Measurements from ENCODE around the gene GRB10. TPM values are rescaled to one million over a fixed set of nuclear protein-coding genes. Genes with fewer than 3 reads are reported as not detected.

Gene GRB10
- total RNA-seq, 4 donors from 2014 or later: 28.5 to 58.0 (median 53.0) TPM

DNA sequence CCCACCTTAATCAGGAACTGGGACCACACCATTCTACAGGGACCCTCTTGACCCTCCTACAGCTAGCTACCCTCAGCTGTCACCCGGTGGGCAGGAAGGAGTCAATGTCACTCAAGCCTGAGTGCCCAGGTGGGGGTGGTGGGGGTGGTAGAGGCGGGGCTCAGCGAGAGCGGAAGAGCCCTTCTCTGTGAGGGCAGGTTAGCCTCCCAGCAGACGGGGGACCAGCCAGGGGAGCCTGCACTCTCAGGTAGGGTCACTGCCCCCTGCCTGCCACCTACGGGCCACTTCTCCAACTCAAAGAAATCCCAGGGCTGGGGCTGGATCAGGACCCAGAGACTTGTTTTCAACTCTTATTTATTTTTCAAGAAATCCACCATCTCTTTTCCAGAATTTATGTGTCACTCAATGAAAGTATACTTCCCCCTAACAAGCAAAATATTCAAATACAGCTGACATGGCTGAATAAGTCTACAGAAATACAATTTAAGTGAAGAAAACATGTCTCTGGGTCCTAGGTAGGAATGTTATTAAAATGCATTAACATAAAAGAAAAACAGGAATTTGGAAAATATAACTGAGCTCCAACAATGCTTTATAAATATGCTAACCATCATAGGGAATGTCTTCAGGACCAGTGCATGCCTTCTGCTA, 154.1 kb downstream of the GRB10 start:
- peaks cover 0 to 22% of the 10 kb centered on the region in 2 donors for H3K36me3 ChIP-seq
- H3K9me3 ChIP-seq: no peaks in the 10 kb centered on the region
- 80 to 95% methylated on average over 1 to 4 of the region's 6 CpGs for WGBS, 2 donors (ENCODE audit: low coverage in 1 of 2)
- ATAC-seq: no peak
- no peaks in the 10 kb centered on the region for H3K27me3 ChIP-seq
- no peak overlapping the region for H3K4me3 ChIP-seq
- no peak overlapping the region for H3K27ac ChIP-seq
- peaks cover 0 to 40% (median 0%) of the 10 kb centered on the region in 3 donors for H3K4me1 ChIP-seq
- TF ChIP-seq, protein P1, sequence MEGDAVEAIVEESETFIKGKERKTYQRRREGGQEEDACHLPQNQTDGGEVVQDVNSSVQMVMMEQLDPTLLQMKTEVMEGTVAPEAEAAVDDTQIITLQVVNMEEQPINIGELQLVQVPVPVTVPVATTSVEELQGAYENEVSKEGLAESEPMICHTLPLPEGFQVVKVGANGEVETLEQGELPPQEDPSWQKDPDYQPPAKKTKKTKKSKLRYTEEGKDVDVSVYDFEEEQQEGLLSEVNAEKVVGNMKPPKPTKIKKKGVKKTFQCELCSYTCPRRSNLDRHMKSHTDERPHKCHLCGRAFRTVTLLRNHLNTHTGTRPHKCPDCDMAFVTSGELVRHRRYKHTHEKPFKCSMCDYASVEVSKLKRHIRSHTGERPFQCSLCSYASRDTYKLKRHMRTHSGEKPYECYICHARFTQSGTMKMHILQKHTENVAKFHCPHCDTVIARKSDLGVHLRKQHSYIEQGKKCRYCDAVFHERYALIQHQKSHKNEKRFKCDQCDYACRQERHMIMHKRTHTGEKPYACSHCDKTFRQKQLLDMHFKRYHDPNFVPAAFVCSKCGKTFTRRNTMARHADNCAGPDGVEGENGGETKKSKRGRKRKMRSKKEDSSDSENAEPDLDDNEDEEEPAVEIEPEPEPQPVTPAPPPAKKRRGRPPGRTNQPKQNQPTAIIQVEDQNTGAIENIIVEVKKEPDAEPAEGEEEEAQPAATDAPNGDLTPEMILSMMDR (IDR thresholded peaks at IDR 0.05): no peak
- TF ChIP-seq EP300 (IDR thresholded peaks at IDR 0.05) (no peak), POLR2A (IDR thresholded peaks at IDR 0.05) (no peak), POLR2AphosphoS5 (IDR thresholded peaks at IDR 0.05) (no peak)

DNA sequence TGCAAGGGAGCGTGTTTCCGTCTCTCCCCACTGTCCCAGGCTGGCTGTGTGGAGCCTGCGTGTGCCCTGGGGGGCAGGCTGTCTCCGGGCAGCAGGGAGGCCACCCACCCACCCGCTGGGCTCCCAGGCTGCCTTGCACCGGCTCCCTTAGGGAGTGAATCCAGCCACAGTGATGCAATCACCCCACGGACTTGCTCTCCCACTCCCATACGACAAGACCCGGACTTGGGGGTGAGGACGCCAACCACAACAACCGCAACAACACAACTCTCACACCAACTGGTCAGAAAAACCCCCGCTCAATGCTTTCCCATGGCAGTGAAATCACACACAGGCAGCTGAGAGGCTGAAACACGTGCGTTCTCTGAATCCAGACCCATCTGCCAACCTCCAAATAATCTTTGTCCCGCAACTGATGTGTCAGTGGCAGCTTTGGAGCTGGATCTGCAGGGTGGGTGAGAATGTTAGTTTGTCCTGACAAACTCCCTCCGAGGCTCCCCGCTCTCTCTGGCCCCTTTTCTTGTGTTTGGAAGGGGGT, 154.8 kb downstream of the GRB10 start:
- Histone ChIP-seq H3K27me3 (no peaks in the 10 kb centered on the region), H3K4me3 (no peak overlapping the region), H3K36me3 (peaks cover 0 to 22% of the 10 kb centered on the region in 2 donors), H3K27ac (no peak overlapping the region), H3K4me1 (peaks cover 0 to 40% (median 0%) of the 10 kb centered on the region in 3 donors), H3K9me3 (no peaks in the 10 kb centered on the region)
- no peak for TF ChIP-seq POLR2A (IDR thresholded peaks at IDR 0.05)
- no peak for TF ChIP-seq EP300 (IDR thresholded peaks at IDR 0.05)
- no peak for TF ChIP-seq POLR2AphosphoS5 (IDR thresholded peaks at IDR 0.05)
- TF ChIP-seq, protein P1 (IDR thresholded peaks at IDR 0.05): no peak
- 93 to 94% methylated on average over 6 to 7 of the region's 17 CpGs for WGBS, 2 donors (ENCODE audit: low coverage in 1 of 2)
- ATAC-seq: no peak

DNA sequence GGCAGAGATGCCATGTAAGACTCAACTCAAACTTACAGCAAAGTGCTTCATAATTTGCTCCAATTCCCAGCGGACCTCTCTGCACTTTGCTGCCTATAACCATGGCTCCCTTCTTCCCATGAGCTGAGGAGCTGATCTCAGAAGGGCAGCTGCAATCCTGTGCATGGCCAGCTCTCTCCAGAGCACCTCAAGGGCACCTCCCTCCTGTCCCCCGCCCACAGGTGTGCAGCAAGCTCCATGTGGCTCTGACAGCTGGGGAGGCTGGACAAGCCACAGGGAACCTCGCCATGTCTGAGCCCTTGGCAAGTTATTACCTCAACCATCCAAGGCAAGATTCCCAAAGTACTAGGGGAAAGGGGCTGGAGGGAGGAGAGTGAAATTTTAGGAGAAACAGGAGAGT, 156.4 kb downstream of the GRB10 start:
- Histone ChIP-seq H3K36me3 (peaks cover 0 to 22% of the 10 kb centered on the region in 2 donors), H3K27ac (no peak overlapping the region), H3K9me3 (no peaks in the 10 kb centered on the region), H3K27me3 (no peaks in the 10 kb centered on the region), H3K4me3 (no peak overlapping the region), H3K4me1 (peaks cover 0 to 26% (median 0%) of the 10 kb centered on the region in 3 donors)
- ATAC-seq: no peak
- WGBS, 2 donors (ENCODE audit: low coverage in 1 of 2): 97 to 100% methylated on average over 1 to 3 of the region's 3 CpGs
- TF ChIP-seq POLR2AphosphoS5 (IDR thresholded peaks at IDR 0.05) (no peak), POLR2A (IDR thresholded peaks at IDR 0.05) (no peak), EP300 (IDR thresholded peaks at IDR 0.05) (no peak)
- TF ChIP-seq, protein P1 (IDR thresholded peaks at IDR 0.05): no peak

DNA sequence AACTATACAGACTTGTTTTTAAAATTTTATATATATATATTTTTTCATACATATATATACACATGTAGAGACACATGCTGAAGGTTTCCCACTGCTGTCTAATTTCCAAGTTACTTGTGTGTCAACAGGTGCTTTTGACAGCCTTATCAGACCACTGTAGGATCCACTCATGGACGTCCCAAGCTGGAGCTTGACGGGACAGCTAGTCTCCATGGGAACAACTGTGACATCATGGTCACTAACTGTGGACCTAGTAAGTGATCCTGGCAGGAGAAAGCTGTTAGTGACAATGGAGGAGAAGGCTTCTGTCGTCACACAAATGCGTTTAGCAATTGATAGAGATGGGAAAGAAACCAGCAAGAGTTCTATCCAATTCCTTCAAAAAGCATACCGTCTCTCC, 157.3 kb downstream of the GRB10 start:
- H3K27ac ChIP-seq: no peak overlapping the region
- no peak for ATAC-seq
- H3K4me3 ChIP-seq: no peak overlapping the region

More for the DNA sequence above, 157.3 kb downstream of the GRB10 start:
- Histone ChIP-seq H3K36me3 (peaks cover 0 to 22% of the 10 kb centered on the region in 2 donors), H3K4me1 (peaks cover 0 to 23% (median 0%) of the 10 kb centered on the region in 3 donors), H3K9me3 (no peaks in the 10 kb centered on the region), H3K27me3 (no peaks in the 10 kb centered on the region)
- TF ChIP-seq POLR2AphosphoS5 (IDR thresholded peaks at IDR 0.05): no peak
- TF ChIP-seq EP300 (IDR thresholded peaks at IDR 0.05): no peak
- TF ChIP-seq, protein P1 (IDR thresholded peaks at IDR 0.05): no peak
- TF ChIP-seq POLR2A (IDR thresholded peaks at IDR 0.05): no peak
- 83 to 88% methylated on average over 4 to 5 of the region's 5 CpGs for WGBS, 2 donors (ENCODE audit: low coverage in 1 of 2)

All from gastroesophageal sphincter (tissue), 4 donors.